ENCODE data around the gene PLCG1.

The PLCG1 gene

GRCh38 chr20:41145821-41146620, 8.7 kb downstream of the PLCG1 start:
- no peak for DNase-seq (ENCODE audit: low spot score)
- no peak for TF ChIP-seq CTCF (IDR thresholded peaks at IDR 0.05; ENCODE audit: extremely low read depth, missing control alignments)

- DNase-seq (ENCODE audit: low spot score) = no peak
- no peak for TF ChIP-seq CTCF (IDR thresholded peaks at IDR 0.05; ENCODE audit: extremely low read depth, missing control alignments)
These were observed 10.4 kb downstream of the PLCG1 start for GRCh38 chr20:41147767-41148191.

GRCh38 chr20:41148942-41149341, 11.6 kb downstream of the PLCG1 start:
- no peak for DNase-seq (ENCODE audit: low spot score)
- TF ChIP-seq CTCF (IDR thresholded peaks at IDR 0.05; ENCODE audit: extremely low read depth, missing control alignments) = no peak

GRCh38 chr20:41150664-41151063, 13.3 kb downstream of the PLCG1 start:
- DNase-seq (ENCODE audit: low spot score) = no peak
- no peak for TF ChIP-seq CTCF (IDR thresholded peaks at IDR 0.05; ENCODE audit: extremely low read depth, missing control alignments)

- DNase-seq (ENCODE audit: low spot score) = no peak
- no peak for TF ChIP-seq CTCF (IDR thresholded peaks at IDR 0.05; ENCODE audit: extremely low read depth, missing control alignments)
These were observed 14.0 kb downstream of the PLCG1 start for GRCh38 chr20:41151134-41151869.

- no peak for TF ChIP-seq CTCF (IDR thresholded peaks at IDR 0.05; ENCODE audit: extremely low read depth, missing control alignments)
- DNase-seq (ENCODE audit: low spot score) = no peak
These were observed 14.9 kb downstream of the PLCG1 start for GRCh38 chr20:41152108-41152757.

All from GM20000 (cell line).